Retinal pigment epithelial cell (primary cell): ENCODE data around the gene SHROOM1.
A peak's percentile ranks its signal among the peaks of the same experiment; 100 is the strongest.

Experiments
- DNase-seq: peaks from one replicate; pipeline ENCODE4 v3.0.0-alpha.2; 2010; ENCODE audit warnings: low read depth
- H3K4me3 ChIP-seq: 2 replicates; pipeline ENCODE4 v1.5.1; 2011; ENCODE audit warnings: mild to moderate bottlenecking, low read length, control low read depth, moderate library complexity
- TF ChIP-seq, protein P1 (sequence below): conservative IDR thresholded peaks from 2 replicates; pipeline ENCODE4 v1.5.1; 2011; ENCODE audit warnings: low read depth, low read length, control low read depth, inconsistent platforms

Gene SHROOM1

DNA sequence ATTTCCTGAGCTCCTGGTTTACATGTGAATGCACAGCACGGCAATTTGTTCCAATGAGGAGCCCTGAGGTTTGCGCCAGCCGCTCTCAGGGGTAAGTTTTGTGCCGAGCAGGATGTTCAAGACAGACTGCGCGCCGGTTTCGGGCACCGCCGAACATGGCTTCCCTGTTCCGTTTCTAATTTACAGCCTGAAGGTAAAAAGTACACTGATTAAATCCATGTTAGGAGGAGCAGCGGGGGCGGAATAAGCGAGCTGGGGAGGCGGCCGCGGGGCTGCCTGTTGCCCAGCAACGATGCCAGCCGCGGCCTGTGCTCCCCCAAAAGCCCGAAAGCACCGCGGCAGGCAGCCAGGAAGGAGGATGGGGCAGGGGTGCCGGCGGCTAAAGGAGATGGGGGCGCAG lies 11.0 kb downstream of the SHROOM1 start:
- DNase-seq: no peak
- peak overlapping the region; percentile 38 for H3K4me3 ChIP-seq
- TF ChIP-seq, protein P1, sequence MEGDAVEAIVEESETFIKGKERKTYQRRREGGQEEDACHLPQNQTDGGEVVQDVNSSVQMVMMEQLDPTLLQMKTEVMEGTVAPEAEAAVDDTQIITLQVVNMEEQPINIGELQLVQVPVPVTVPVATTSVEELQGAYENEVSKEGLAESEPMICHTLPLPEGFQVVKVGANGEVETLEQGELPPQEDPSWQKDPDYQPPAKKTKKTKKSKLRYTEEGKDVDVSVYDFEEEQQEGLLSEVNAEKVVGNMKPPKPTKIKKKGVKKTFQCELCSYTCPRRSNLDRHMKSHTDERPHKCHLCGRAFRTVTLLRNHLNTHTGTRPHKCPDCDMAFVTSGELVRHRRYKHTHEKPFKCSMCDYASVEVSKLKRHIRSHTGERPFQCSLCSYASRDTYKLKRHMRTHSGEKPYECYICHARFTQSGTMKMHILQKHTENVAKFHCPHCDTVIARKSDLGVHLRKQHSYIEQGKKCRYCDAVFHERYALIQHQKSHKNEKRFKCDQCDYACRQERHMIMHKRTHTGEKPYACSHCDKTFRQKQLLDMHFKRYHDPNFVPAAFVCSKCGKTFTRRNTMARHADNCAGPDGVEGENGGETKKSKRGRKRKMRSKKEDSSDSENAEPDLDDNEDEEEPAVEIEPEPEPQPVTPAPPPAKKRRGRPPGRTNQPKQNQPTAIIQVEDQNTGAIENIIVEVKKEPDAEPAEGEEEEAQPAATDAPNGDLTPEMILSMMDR: no peak

DNA sequence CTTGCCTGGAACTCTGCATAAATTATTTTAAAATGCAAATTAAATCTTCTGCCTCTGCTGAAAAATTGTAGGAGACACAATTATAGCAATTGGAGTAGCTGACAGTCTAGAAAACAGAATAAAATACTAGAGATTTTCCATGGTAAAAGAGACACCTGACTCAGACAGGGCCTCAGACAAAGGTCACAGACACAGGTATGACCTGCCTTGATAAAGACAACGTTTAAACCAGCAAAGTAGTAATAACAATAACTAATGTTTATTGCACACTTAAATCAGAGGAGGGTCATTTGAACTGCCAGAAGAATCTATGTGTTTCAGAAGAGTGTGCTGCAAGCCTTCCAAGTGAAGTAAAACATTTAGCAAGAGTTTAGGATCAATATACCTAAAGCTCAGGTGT lies 13.4 kb downstream of the SHROOM1 start:
- TF ChIP-seq, protein P1: no peak
- no peak overlapping the region for H3K4me3 ChIP-seq
- DNase-seq: no peak

DNA sequence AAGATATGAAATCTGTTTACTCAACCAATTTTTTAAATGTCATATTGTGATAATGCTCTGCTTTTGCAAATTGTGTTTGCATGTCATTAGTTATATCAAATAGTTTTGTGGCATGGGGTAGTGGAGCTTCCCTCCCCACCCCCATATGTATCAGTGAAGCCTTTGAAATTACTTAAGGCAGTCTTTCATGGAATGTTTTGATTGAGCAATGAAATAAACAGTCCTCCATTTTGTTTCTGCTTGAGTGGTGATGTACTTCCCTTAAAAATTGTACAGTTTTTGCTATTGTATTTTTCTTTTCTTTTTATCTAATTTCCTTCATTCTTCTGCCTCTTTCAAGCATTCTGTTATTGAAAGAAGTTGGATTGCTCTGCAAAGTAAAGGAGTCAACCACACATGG lies 13.9 kb downstream of the SHROOM1 start:
- TF ChIP-seq, protein P1: no peak
- no peak overlapping the region for H3K4me3 ChIP-seq
- no peak for DNase-seq

DNA sequence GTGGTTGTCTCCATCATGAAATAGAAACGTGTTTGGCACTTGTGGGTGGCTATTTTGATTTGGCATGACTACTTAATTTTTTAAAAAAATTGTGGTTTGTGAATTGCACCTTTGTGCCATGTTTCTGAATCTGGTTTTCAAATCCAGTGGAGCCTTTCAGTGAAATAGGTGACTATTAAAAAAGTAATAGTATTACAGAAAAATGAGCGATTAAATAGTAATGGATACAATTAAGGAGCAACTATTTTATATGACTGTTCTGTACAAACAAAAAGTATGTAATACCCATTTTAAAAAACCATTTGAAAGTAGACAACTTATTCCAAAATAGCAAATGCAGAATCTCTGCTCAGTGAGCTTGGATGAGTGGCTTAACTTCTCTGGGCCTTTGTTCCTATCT lies 14.4 kb downstream of the SHROOM1 start:
- DNase-seq: no peak
- no peak overlapping the region for H3K4me3 ChIP-seq
- TF ChIP-seq, protein P1: no peak

DNA sequence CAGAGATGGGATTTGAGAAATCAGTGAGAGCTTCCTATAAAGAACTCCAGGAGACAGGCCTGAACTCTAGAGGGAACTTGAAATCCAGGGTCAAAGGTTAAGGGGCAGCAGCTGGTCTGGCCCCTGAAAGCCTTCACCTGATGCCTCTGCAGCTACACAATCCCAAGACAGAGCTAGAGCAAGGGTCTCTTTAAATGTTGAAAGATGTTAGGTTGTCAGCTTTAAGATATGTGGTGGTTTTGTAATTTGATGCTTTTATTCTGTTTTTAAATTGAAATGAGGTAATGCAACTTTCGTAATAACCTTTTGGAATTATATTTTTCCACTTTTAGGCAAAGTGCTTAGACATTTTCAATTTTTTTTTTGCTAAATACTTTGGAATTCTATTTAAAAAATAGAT lies 15.0 kb downstream of the SHROOM1 start:
- H3K4me3 ChIP-seq: no peak overlapping the region
- TF ChIP-seq, protein P1: no peak
- DNase-seq: no peak

DNA sequence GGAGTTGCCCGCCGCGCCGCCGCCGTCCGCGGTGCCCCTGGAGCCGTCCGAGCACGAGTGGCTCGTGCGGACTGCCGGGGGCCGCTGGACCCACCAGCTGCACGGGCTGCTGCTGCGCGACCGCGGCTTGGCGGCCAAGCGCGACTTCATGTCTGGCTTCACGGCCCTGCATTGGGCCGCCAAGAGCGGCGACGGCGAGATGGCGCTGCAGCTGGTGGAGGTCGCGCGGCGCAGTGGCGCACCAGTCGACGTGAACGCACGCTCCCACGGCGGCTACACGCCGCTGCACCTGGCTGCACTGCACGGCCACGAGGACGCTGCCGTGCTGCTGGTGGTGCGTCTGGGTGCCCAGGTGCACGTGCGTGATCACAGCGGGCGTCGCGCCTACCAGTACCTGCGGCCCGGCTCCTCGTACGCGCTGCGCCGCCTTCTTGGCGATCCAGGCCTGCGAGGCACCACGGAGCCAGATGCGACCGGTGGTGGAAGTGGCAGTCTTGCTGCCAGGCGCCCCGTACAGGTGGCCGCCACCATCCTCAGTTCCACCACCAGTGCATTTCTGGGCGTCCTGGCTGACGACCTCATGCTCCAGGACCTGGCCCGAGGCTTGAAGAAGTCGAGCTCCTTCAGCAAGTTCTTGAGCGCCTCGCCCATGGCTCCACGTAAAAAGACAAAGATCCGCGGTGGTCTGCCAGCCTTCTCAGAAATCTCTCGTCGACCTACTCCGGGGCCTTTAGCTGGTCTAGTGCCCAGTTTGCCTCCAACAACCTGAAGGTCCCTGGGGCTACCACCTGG lies 15.7 kb downstream of the SHROOM1 start:
- TF ChIP-seq, protein P1: no peak
- no peak for DNase-seq
- no peak overlapping the region for H3K4me3 ChIP-seq

DNA sequence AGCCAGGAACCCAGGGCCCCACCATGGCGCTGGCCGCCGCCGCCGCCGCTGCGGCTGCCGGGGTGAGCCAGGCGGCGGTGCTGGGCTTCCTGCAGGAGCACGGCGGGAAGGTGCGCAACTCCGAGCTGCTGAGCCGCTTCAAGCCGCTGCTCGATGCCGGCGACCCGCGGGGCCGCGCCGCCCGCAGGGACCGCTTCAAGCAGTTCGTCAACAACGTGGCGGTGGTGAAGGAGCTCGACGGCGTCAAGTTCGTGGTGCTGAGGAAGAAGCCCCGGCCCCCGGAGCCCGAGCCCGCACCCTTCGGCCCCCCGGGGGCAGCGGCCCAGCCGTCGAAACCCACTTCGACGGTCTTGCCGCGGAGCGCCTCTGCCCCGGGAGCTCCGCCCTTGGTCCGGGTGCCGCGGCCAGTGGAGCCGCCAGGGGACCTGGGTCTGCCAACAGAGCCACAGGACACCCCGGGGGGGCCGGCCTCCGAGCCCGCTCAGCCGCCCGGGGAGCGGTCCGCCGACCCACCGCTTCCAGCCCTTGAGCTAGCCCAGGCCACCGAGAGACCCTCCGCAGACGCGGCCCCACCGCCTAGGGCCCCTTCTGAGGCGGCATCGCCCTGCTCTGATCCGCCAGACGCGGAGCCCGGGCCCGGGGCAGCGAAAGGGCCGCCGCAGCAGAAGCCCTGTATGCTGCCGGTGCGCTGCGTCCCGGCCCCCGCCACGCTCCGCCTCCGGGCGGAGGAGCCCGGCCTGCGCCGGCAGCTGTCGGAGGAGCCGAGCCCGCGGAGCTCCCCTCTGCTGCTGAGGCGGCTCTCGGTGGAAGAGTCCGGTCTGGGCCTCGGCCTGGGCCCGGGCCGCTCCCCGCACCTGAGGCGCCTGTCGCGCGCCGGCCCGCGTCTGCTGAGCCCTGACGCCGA lies 16.6 kb downstream of the SHROOM1 start:
- TF ChIP-seq, protein P1: no peak
- DNase-seq: no peak
- H3K4me3 ChIP-seq: peak overlapping the region; percentile 12
